Brain microvascular endothelial cell (primary cell): ENCODE measurements around the gene SFMBT2.
"Not testable (repeated sequence)": the region's sequence is repeated elsewhere in the genome, so short reads cannot be mapped to it uniquely, and the experiment has no call there.

Experiments
- DNase-seq: peaks from one replicate; pipeline ENCODE4 v3.0.0-alpha.2; 2020
- H3K27ac ChIP-seq: fragments of 250-450 bp; sonication (Bioruptor Pico); 2 replicates; pipeline ENCODE4 v1.5.1; 2020; ENCODE audit warnings: mild to moderate bottlenecking, moderate library complexity
- H3K27me3 ChIP-seq: fragments of 250-450 bp; sonication (Bioruptor Pico); replicated peaks from 2 replicates; pipeline ENCODE4 v1.5.1; 2020; ENCODE audit warnings: mild to moderate bottlenecking
- H3K36me3 ChIP-seq: fragments of 250-450 bp; sonication (Bioruptor Pico); replicated peaks from 2 replicates; pipeline ENCODE4 v1.5.1; 2020; ENCODE audit warnings: mild to moderate bottlenecking
- H3K4me3 ChIP-seq: 2 replicates; pipeline ENCODE4 v1.5.1; 2011; ENCODE audit warnings: low read depth, mild to moderate bottlenecking, control low read depth, low read length, moderate library complexity
- CTCF ChIP-seq: IDR thresholded peaks from 2 replicates; pipeline ENCODE4 v1.5.1; 2011; ENCODE audit warnings: low read depth, mild to moderate bottlenecking, moderate library complexity, low read length, control low read depth, inconsistent platforms; ENCODE audit errors: missing control alignments
- in situ Hi-C: cut with HindIII; loops from 2 replicates; pipeline ENCODE4 v1.10.0; 2017; ENCODE audit warnings: low sequenced_read_pairs, low pct_ligation_motif_present

SFMBT2 gene

GRCh38 chr10:7389346-7389745, 21.5 kb downstream of the SFMBT2 start:
- in situ Hi-C loops, result no loop called here
- TF ChIP-seq CTCF, result no peak
- no peak for DNase-seq
- no peaks in the 10 kb centered on the region for H3K27me3 ChIP-seq
- no peak overlapping the region for H3K4me3 ChIP-seq
- H3K36me3 ChIP-seq, result no peaks in the 10 kb centered on the region
- H3K27ac ChIP-seq, result no peak overlapping the region

GRCh38 chr10:7388602-7389001, 22.2 kb downstream of the SFMBT2 start:
- Histone ChIP-seq H3K4me3 (no peak overlapping the region), H3K27me3 (no peaks in the 10 kb centered on the region), H3K27ac (no peak overlapping the region), H3K36me3 (no peaks in the 10 kb centered on the region)
- TF ChIP-seq CTCF, result no peak
- DNase-seq, result no peak
- in situ Hi-C loops, result no loop called here

GRCh38 chr10:7388149-7388548, 22.7 kb downstream of the SFMBT2 start:
- H3K4me3 ChIP-seq, H3K36me3 ChIP-seq, in situ Hi-C loops, H3K27ac ChIP-seq, H3K27me3 ChIP-seq, DNase-seq: not testable (repeated sequence)

- DNase-seq, result no peak
- TF ChIP-seq CTCF, result no peak
- Histone ChIP-seq H3K27me3 (no peaks in the 10 kb centered on the region), H3K27ac (no peak overlapping the region), H3K36me3 (no peaks in the 10 kb centered on the region), H3K4me3 (no peak overlapping the region)
- in situ Hi-C loops, result no loop called here
These were observed 25.7 kb downstream of the SFMBT2 start for GRCh38 chr10:7385114-7385513.

GRCh38 chr10:7383442-7383841, 27.4 kb downstream of the SFMBT2 start:
- no peak overlapping the region for H3K4me3 ChIP-seq
- no peaks in the 10 kb centered on the region for H3K36me3 ChIP-seq
- no peak for DNase-seq
- no peak for TF ChIP-seq CTCF
- no peak overlapping the region for H3K27ac ChIP-seq
- in situ Hi-C loops, result no loop called here
- H3K27me3 ChIP-seq, result no peaks in the 10 kb centered on the region

GRCh38 chr10:7380704-7381241, 30.1 kb downstream of the SFMBT2 start:
- no peak for DNase-seq
- TF ChIP-seq CTCF, result no peak
- no peak overlapping the region for H3K27ac ChIP-seq
- no peaks in the 10 kb centered on the region for H3K36me3 ChIP-seq
- no peak overlapping the region for H3K4me3 ChIP-seq
- H3K27me3 ChIP-seq, result no peaks in the 10 kb centered on the region
- in situ Hi-C loops, result no loop called here
